OCI-LY7 (cell line): Measurements from ENCODE around the gene GTSE1.

Experiments used
- EZH2phosphoT487 ChIP-seq: fragments of 200-600 bp; sonication (generic); IDR thresholded peaks from 2 replicates; pipeline ENCODE4 v1.6.1; 2018; ENCODE audit warnings: low read depth, borderline replicate concordance, mild to moderate bottlenecking, mixed run types, antibody characterized with exemption, low read length, moderate library complexity, mixed read lengths
- TF ChIP-seq, protein P1 (sequence below): fragments of 200-600 bp; sonication (generic); conservative IDR thresholded peaks from 2 replicates; pipeline ENCODE4 v1.5.1; 2014; ENCODE audit warnings: mild to moderate bottlenecking, antibody characterized with exemption, low read length, moderate library complexity, mixed read lengths

DNA sequence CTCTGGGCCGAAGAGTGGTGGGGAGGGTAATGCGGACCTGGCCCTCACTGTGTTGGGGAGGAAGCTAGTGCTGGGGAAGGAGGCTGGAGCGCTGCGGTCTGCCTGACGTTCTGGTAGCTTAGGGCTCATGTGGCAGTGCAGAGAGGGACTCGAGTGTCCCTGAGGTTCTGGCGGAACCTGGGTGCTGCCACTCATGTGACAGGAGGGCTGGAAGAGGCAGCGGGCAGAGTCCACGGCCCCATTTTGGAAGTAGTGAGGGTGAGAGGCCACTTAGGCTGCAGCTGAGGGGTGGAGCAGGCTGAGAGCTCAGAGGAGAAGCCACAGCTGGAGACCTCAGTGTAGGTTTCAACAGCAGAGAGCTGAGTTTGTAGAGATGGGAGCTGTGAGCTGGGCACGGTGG lies 22.6 kb downstream of the GTSE1 start:
- TF ChIP-seq, protein P1, sequence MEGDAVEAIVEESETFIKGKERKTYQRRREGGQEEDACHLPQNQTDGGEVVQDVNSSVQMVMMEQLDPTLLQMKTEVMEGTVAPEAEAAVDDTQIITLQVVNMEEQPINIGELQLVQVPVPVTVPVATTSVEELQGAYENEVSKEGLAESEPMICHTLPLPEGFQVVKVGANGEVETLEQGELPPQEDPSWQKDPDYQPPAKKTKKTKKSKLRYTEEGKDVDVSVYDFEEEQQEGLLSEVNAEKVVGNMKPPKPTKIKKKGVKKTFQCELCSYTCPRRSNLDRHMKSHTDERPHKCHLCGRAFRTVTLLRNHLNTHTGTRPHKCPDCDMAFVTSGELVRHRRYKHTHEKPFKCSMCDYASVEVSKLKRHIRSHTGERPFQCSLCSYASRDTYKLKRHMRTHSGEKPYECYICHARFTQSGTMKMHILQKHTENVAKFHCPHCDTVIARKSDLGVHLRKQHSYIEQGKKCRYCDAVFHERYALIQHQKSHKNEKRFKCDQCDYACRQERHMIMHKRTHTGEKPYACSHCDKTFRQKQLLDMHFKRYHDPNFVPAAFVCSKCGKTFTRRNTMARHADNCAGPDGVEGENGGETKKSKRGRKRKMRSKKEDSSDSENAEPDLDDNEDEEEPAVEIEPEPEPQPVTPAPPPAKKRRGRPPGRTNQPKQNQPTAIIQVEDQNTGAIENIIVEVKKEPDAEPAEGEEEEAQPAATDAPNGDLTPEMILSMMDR, result no peak
- TF ChIP-seq EZH2phosphoT487, result no peak
